Measurements from ENCODE around the gene RBM6.

GRCh38 chr3:50047426-50047825, 107.5 kb downstream of the RBM6 start:
- no peak for TF ChIP-seq CTCF (IDR thresholded peaks at IDR 0.05)
- no peak for TF ChIP-seq POLR2A (IDR thresholded peaks at IDR 0.05)
- no peak for TF ChIP-seq POLR2AphosphoS5 (IDR thresholded peaks at IDR 0.05)

Data from upper lobe of left lung (tissue), 4 donors.